Pancreas (tissue), 10 donors: ENCODE data around the gene RBM20. TPM values are rescaled to one million over a fixed set of nuclear protein-coding genes. Genes with fewer than 3 reads are reported as not detected.

Experiments
- ATAC-seq, 4 donors: fragments of 200-7000 bp; cut with Tn5 transposase; one replicate each; pipeline versions ENCODE4 v1.8.0 to v1.9.1; 2020; ENCODE audit warnings: mild to moderate bottlenecking in 4 of 4, moderate library complexity in 4 of 4
- DNase-seq, 6 donors: peaks; one replicate each; pipeline ENCODE4 v3.0.0-alpha.2; 2020
- FAIRE-seq: peaks from 2 replicates; lab custom pipeline; 2012; peaks lifted over from hg19 to GRCh38; lab: Jason Lieb, UNC
- H3K27ac ChIP-seq, 4 donors: fragments of 200-600 bp; sonication (generic); 1 replicate in 3 of 4; 2 replicates in 1 of 4; pipeline versions ENCODE4 v1.5.0 to v1.8.0; 2020
- H3K27me3 ChIP-seq, 4 donors: fragments of 200-600 bp; one replicate each; pipeline ENCODE4 v1.8.0; 2021
- H3K36me3 ChIP-seq, 3 donors: fragments of 200-600 bp; sonication (generic) in 1 of 3; one replicate each; pipeline versions ENCODE4 v1.5.0 to v1.8.0; 2020 to 2021
- H3K4me1 ChIP-seq, 3 donors: fragments of 200-600 bp; one replicate each; pipeline ENCODE4 v1.8.0; 2021
- H3K4me3 ChIP-seq, 4 donors: fragments of 200-600 bp; sonication (generic) in 2 of 4; one replicate each; pipeline versions ENCODE4 v1.5.0 to v1.8.0; 2020 to 2021
- H3K9me3 ChIP-seq, 4 donors: fragments of 200-600 bp; one replicate each; pipeline ENCODE4 v1.8.0; 2021
- CTCF ChIP-seq, 4 donors: fragments of 200-600 bp; sonication (generic) in 3 of 4; IDR thresholded peaks; one replicate each; pipeline versions ENCODE4 v1.5.0 to v1.8.0; 2021; ENCODE audit warnings: antibody characterized with exemption in 4 of 4
- WGBS, 2 donors: extraction: QIAGEN DNeasy Blood & Tissue Kit; methylation state at CpG; one replicate each; pipeline ENCODE4 v1.1.7; 2013; 5-methylcytosine and 5-hydroxymethylcytosine counted together
- intact Hi-C, 3 donors: fragments of 100-400 bp; cut with DNase I; formaldehyde crosslinking; loops; one replicate each; pipeline versions ENCODE4 v1.11.1 to v1.14.2; 2022
- polyA plus RNA-seq, 2 donors: library from polyadenylated mRNA; stranded (reverse); fragments of 200-250 nt; gene quantifications; one replicate each; pipeline ENCODE4 v1.2.3, GENCODE V29; 2013
- total RNA-seq, 6 donors: library from RNA; stranded (reverse); fragmentation: NEBNext Ultra II Directional in 4 of 6; extraction: Animal tissue kit (Norgen Biotek cat#: 25700) in 4 of 6; gene quantifications; one replicate each; pipeline versions ENCODE4 v1.2.1 to v1.2.4, GENCODE V29; 2021 to 2023
- donor health status: healthy with polysubstance abuse.
- donor health status: DM: no; HTN: no; CAD: no; lungs with moderate emphysema.
- donor health status: DM: no; HTN: no; CAD: no.
- donor health status: control.
- donor health status: control.
- donor health status: Bipolar disorder and iron deficiency.
- donor health status: DM: yes; HTN: yes; CAD: no.
- donor health status: DM: no; HTN: no; CAD: no.
- donor health status: DM: no; HTN: no; CAD: no.
- donor health status: DM: yes; HTN: yes; CAD: no.

The RBM20 gene
- total and polyA plus RNA-seq, 8 donors: 0.79 to 23.6 (median 3.7) TPM

DNA sequence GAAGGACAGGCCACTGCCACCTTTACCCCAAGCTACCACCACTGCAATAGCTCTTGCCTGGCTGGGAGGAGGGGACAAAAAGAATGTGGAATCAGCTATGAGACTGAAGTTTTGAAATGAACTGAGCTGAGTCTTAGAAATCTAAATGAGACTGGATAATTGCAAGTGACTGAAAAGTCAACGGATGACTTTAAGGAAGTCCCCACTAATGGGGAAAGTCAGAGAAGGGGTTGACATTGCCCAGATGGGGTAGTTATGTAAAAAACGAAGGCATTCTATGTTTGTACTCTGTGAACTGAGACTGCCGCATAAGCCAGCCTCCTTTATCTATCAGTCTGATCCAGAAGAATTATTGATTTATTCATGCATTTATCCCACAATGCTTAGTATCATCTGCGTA is 67.2 kb downstream of the RBM20 start:
- TF ChIP-seq CTCF (IDR thresholded peaks at IDR 0.05): no peak
- H3K4me1 ChIP-seq: no peaks in the 10 kb centered on the region
- H3K36me3 ChIP-seq: no peaks in the 10 kb centered on the region
- no peak for DNase-seq
- H3K27me3 ChIP-seq: no peaks in the 10 kb centered on the region
- no peak for FAIRE-seq
- intact Hi-C loops: no loop called here
- no peak overlapping the region for H3K27ac ChIP-seq
- ATAC-seq: no peak
- no peaks in the 10 kb centered on the region for H3K9me3 ChIP-seq
- no peak overlapping the region for H3K4me3 ChIP-seq
- 44 to 50% methylated on average over 4 of the region's 4 CpGs for WGBS, 2 donors

DNA sequence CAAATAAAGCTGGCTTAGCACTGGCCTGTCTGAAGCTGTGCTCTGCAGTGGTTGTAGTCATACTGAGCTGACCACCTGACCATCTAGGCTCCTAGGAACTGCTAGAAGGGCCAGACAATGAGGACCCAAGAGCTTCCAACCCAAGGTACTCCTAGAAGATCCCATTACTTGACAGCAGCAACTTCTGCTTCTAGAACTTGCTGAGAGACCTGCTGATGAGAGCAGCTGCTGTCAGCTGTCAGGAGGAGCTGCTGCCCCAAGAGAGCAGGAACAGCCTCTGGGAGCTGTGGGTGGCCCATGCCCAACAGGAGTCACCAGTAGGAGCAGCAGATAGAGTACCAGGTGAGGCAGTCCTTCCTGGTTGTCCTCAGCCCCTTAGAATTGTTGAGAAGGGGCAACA is 70.2 kb downstream of the RBM20 start:
- H3K9me3 ChIP-seq: no peaks in the 10 kb centered on the region
- H3K27me3 ChIP-seq: no peaks in the 10 kb centered on the region
- intact Hi-C loops: no loop called here
- H3K36me3 ChIP-seq: no peaks in the 10 kb centered on the region
- DNase-seq (no peak), ATAC-seq (no peak), FAIRE-seq (no peak)
- no peak overlapping the region for H3K4me3 ChIP-seq
- no peak overlapping the region for H3K27ac ChIP-seq
- no peak for TF ChIP-seq CTCF (IDR thresholded peaks at IDR 0.05)
- no peaks in the 10 kb centered on the region for H3K4me1 ChIP-seq

DNA sequence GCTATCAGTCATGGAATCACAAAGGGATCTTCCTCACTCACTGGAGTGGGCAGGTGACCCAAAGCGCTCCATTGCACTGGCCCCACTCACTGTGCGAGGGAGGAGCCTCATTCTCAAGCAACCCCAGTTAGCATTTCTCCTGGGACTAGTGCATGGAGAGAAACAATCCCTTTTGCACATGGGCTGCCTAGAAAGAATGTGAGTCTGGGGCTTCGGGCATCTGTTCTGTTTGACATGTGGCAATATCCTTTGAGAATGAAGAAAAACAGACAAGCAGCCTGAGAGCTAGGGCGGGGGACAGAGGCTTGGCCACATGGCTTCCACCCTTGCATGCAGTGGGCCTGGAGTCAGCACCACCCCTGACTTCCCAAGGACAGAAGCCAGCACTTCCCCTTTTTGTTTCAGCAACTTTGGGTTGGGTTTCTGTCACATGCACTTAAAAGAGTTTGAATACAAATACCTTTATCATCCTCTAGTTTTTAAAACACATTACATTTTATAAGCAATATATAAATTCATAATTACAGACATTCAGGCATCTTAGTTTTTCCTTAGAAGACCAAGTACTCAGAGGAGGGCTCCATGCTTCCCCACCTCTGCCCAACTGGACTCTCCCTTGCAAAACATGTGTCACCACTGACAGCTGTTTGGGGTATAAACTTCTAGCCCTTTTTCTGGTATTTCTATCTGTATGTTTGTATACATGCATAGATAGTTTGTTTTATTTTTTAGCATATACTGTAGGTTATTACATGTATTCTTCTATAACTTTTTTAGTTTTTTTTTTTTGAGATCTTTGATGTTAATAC is 73.8 kb downstream of the RBM20 start:
- no peaks in the 10 kb centered on the region for H3K27me3 ChIP-seq
- no peak for TF ChIP-seq CTCF (IDR thresholded peaks at IDR 0.05)
- H3K27ac ChIP-seq: no peak overlapping the region
- intact Hi-C loops: no loop called here
- ATAC-seq (peak in 2 of 4 donors; percentile 41 to 57), DNase-seq (peak in 1 of 6 donors; percentile 25), FAIRE-seq (no peak)
- H3K9me3 ChIP-seq: no peaks in the 10 kb centered on the region
- H3K36me3 ChIP-seq: no peaks in the 10 kb centered on the region
- no peak overlapping the region for H3K4me3 ChIP-seq
- no peaks in the 10 kb centered on the region for H3K4me1 ChIP-seq
- WGBS, 2 donors: 81% methylated on average over 4 of the region's 4 CpGs

DNA sequence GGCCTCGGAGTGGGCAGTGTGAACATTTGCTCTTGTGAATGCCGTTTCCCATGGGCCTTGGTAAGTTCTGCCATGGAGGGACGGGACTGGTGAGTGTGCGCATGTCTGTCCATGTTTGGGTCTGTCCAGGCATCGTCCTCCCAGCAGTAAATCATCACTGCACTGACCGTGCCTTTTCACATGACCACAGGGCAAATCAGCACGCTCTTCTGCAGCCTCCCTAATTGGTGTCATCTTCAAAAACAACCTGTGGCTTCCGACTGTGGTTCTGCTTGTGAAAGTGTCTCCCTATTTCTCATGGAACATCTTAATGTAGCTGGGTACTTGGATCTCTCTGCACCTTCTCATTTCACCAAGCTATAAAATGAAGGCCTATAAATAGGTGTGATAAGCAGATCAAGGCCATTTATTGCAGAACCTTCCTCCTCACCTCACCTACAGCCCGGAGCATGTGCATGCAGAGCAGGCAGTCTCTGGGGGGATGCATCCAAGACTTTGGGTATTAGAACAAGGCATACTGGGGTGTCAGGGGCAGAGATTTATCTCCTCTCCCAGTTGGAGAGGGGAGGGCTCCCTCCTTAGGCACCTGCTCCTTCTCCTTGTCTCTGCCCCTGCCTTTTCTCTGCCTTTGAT is 77.4 kb downstream of the RBM20 start:
- no peak for FAIRE-seq

More for the DNA sequence above, 77.4 kb downstream of the RBM20 start:
- TF ChIP-seq CTCF (IDR thresholded peaks at IDR 0.05): no peak
- Histone ChIP-seq H3K4me1 (no peaks in the 10 kb centered on the region), H3K27me3 (no peaks in the 10 kb centered on the region), H3K4me3 (no peak overlapping the region), H3K27ac (no peak overlapping the region), H3K9me3 (no peaks in the 10 kb centered on the region), H3K36me3 (no peaks in the 10 kb centered on the region)
- ATAC-seq: no peak
- no peak for DNase-seq
- intact Hi-C loops: no loop called here
- 88 to 89% methylated on average over 9 of the region's 9 CpGs for WGBS, 2 donors
